K562 (cell line): ENCODE data around the gene CMIP. TPM values are rescaled to one million over a fixed set of nuclear protein-coding genes. Genes with fewer than 3 reads are reported as not detected.
A peak's percentile ranks its signal among the peaks of the same experiment; 100 is the strongest.

ENCODE experiments used
- ETS1 ChIP-seq: conservative IDR thresholded peaks from 2 replicates; pipeline ENCODE4 v1.6.1; 2011; ENCODE audit warnings: low read depth, mild to moderate bottlenecking, low read length; ENCODE audit not compliant: control insufficient read depth
- ETV1 ChIP-seq: fragments of 450-650 bp; conservative IDR thresholded peaks from 2 replicates; pipeline ENCODE4 v1.6.1; 2016; ENCODE audit warnings: missing genetic modification characterization, control low read depth, low read depth, missing compliant biosample characterization
- FOXA3 ChIP-seq, 2 experiments: fragments of 450-650 bp in 1 of 2; sonication (generic) in 1 of 2; formaldehyde crosslinking; IDR thresholded peaks in 1 of 2; conservative IDR thresholded peaks in 1 of 2; 2 replicates each; pipeline versions ENCODE4 v1.4.0 to v1.8.0; 2020 to 2022; ENCODE audit warnings: mild to moderate bottlenecking in 2 of 2, missing genetic modification reagents in 1 of 2
- HDAC1 ChIP-seq, 2 experiments: fragments of 450-650 bp; IDR thresholded peaks; 2 replicates each; pipeline ENCODE4 v1.6.1; 2016 to 2017; ENCODE audit warnings: inconsistent platforms in 1 of 2, mild to moderate bottlenecking in 1 of 2, moderate library complexity in 1 of 2
- HDAC2 ChIP-seq: fragments of 450-650 bp; IDR thresholded peaks from 2 replicates; pipeline ENCODE4 v1.6.1; 2016; ENCODE audit warnings: mild to moderate bottlenecking
- HDAC6 ChIP-seq: IDR thresholded peaks from 2 replicates; pipeline ENCODE4 v1.6.1; 2012; ENCODE audit warnings: low read depth, mild to moderate bottlenecking, control low read depth, inconsistent platforms, low read length, moderate library complexity
- HNRNPH1 ChIP-seq: fragments of 200-400 bp; formaldehyde crosslinking; optimal IDR thresholded peaks from 2 replicates; pipeline ENCODE3; 2017; ENCODE audit warnings: low read depth, mild to moderate bottlenecking, low read length, moderate library complexity
- MBD1 ChIP-seq: fragments of 250-450 bp; sonication (Bioruptor Pico); IDR thresholded peaks from 2 replicates; pipeline ENCODE4 v1.8.0; 2022; ENCODE audit warnings: inconsistent platforms
- MXD1 ChIP-seq: fragments of 250-450 bp; sonication (Bioruptor Pico); IDR thresholded peaks from 2 replicates; pipeline ENCODE4 v1.8.0; 2021; ENCODE audit warnings: borderline replicate concordance, mild to moderate bottlenecking, moderate library complexity; ENCODE audit not compliant: poor library complexity, severe bottlenecking
- PATZ1 ChIP-seq: fragments of 250-450 bp; sonication (Bioruptor Pico); IDR thresholded peaks from 2 replicates; pipeline ENCODE4 v1.5.0; 2020; ENCODE audit warnings: mild to moderate bottlenecking, borderline replicate concordance
- PRDM10 ChIP-seq: fragments of 450-650 bp; IDR thresholded peaks from 2 replicates; pipeline ENCODE4 v1.6.1; 2018; ENCODE audit not compliant: partially characterized antibody
- STAT6 ChIP-seq: sonication (generic); formaldehyde crosslinking; IDR thresholded peaks from 2 replicates; pipeline ENCODE4 v1.8.1; 2023; ENCODE audit warnings: mild to moderate bottlenecking, missing genetic modification reagents
- ZC3H8 ChIP-seq: fragments of 450-650 bp; IDR thresholded peaks from 2 replicates; pipeline ENCODE4 v1.6.1; 2017
- ZNF551 ChIP-seq: fragments of 250-450 bp; sonication (Bioruptor Pico); IDR thresholded peaks from 2 replicates; pipeline ENCODE4 v1.5.0; 2021; ENCODE audit warnings: mild to moderate bottlenecking, moderate library complexity
- polyA plus RNA-seq, 8 experiments: library from polyadenylated mRNA; depleted of rRNA in 4 of 8; stranded (reverse) in 5 of 8; unstranded in 3 of 8; fragments of >200 nt; fragmentation: Nextera tagmentation in 2 of 8; fragmentation: Illumina TruSeq in 1 of 8; extraction: Ambion mirVana in 2 of 8; extraction: Trizol in 1 of 8; gene quantifications; 2 replicates each; pipeline versions ENCODE4 v1.2.1 to v1.2.3, GENCODE V29; 2011 to 2014; ENCODE audit warnings: inconsistent platforms in 1 of 8, missing spikeins in 1 of 8
- total RNA-seq, 7 experiments: library from RNA; depleted of rRNA in 6 of 7; stranded (reverse); fragments of >200 nt in 6 of 7; fragmentation: Illumina TruSeq in 2 of 7; extraction: Trizol in 2 of 7; gene quantifications; 2 replicates each; pipeline versions ENCODE4 v1.2.1 to v1.2.3, GENCODE V29; 2011 to 2021; ENCODE audit warnings: low replicate concordance in 1 of 7

CMIP gene
- total and polyA plus RNA-seq, 9 of the 15 experiments (the other 6 are each of a cell fraction or from before 2014, with no cell fraction given), result 0.94 to 82.5 (median 10.3) TPM

- TF ChIP-seq MXD1 (CRISPR knock-in tag) (no peak), MBD1 (CRISPR knock-in tag) (no peak), PRDM10 (peak; percentile 11), ETS1 (no peak), ETV1 (tag) (no peak), STAT6 (CRISPR knock-in tag) (no peak), ZC3H8 (no peak), HDAC6 (no peak), HDAC2 (no peak), PATZ1 (CRISPR knock-in tag) (no peak), HDAC1 (IDR thresholded peaks at IDR 0.05) (0 out of 4 replicates have a peak, but pooled peaks of 1 of the 2 experiments have one; percentile 27), FOXA3 (CRISPR knock-in tag; conservative IDR thresholded peaks at IDR 0.05 in 1 of 2, IDR thresholded peaks at IDR 0.05 in 1 of 2) (peak in 1 of 2 experiments; percentile 8; a peak in 1 of 4 replicates), HNRNPH1 (no peak), ZNF551 (CRISPR knock-in tag) (no peak)
Observed at GRCh38 chr16:81614654-81615359, 170.2 kb downstream of the CMIP start (continued).
